RPMI8226 (cell line): ENCODE measurements around the gene KIF25.
"Not testable (repeated sequence)": the region's sequence is repeated elsewhere in the genome, so short reads cannot be mapped to it uniquely, and the experiment has no call there.

Experiments
- DNase-seq: peaks from one replicate; pipeline ENCODE4 v3.0.0-alpha.2; 2015

The KIF25 gene

GRCh38 chr6:167975458-167975857, 22.0 kb upstream of the KIF25 start:
- no peak for DNase-seq

- DNase-seq: not testable (repeated sequence)
Observed at GRCh38 chr6:167976116-167976657, 21.3 kb upstream of the KIF25 start.

- DNase-seq: no peak
Observed at GRCh38 chr6:167976708-167977107, 20.8 kb upstream of the KIF25 start.

- no peak for DNase-seq
Observed at GRCh38 chr6:167977717-167978467, 19.6 kb upstream of the KIF25 start.

- no peak for DNase-seq
Observed at GRCh38 chr6:167978607-167979006, 18.9 kb upstream of the KIF25 start.

- DNase-seq: no peak
Observed at GRCh38 chr6:167979436-167980139, 17.9 kb upstream of the KIF25 start.

- DNase-seq: no peak
Observed at GRCh38 chr6:167980911-167981580, 16.4 kb upstream of the KIF25 start.

GRCh38 chr6:167981916-167982462, 15.5 kb upstream of the KIF25 start:
- DNase-seq: no peak

- DNase-seq: no peak
Observed at GRCh38 chr6:167984144-167984719, 13.2 kb upstream of the KIF25 start.

GRCh38 chr6:167984876-167985604, 12.4 kb upstream of the KIF25 start:
- no peak for DNase-seq

- DNase-seq: no peak
Observed at GRCh38 chr6:167985911-167986595, 11.4 kb upstream of the KIF25 start.

- no peak for DNase-seq
Observed at GRCh38 chr6:167987396-167988153, 9.9 kb upstream of the KIF25 start.

- DNase-seq: no peak
Observed at GRCh38 chr6:167988154-167988495, 9.3 kb upstream of the KIF25 start.

GRCh38 chr6:167988945-167989841, 8.3 kb upstream of the KIF25 start:
- DNase-seq: no peak

- DNase-seq: no peak
Observed at GRCh38 chr6:167990016-167990945, 7.2 kb upstream of the KIF25 start.

GRCh38 chr6:167993169-167993568, 4.3 kb upstream of the KIF25 start:
- no peak for DNase-seq

- no peak for DNase-seq
Observed at GRCh38 chr6:167993831-167994230, 3.6 kb upstream of the KIF25 start.

GRCh38 chr6:167995302-167995701, 2.2 kb upstream of the KIF25 start:
- no peak for DNase-seq

- DNase-seq: no peak
Observed at GRCh38 chr6:167995731-167996151, 1.7 kb upstream of the KIF25 start.
